GM21737 (cell line): ENCODE results near the gene TMEM123.

Experiments
- ATAC-seq: cut with Tn5 transposase; IDR thresholded peaks from one replicate; pipeline ENCODE4 v1.9.1; 2021; ENCODE audit warnings: mild to moderate bottlenecking, moderate library complexity; ENCODE audit not compliant: unreplicated experiment

The TMEM123 gene

DNA sequence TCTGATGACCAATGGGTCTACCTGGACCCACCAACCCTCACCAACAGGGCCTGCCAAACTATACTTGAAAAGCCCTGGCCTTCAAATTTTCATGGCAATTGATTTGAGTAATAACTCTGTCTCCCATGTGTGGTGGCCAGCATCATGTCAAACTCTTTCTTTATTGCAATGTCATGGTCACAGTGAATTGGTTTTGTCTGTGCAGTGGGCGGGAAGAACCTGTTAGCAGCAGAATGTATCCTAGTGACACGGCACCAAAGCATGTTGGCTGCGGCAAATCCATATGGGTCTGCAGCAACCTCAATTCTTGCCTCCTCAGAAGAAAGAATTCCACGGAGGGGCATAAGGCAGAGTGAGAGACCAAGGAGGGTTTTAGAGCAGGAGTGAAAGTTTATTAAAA, 19.6 kb upstream of the TMEM123 start:
- no peak for ATAC-seq

DNA sequence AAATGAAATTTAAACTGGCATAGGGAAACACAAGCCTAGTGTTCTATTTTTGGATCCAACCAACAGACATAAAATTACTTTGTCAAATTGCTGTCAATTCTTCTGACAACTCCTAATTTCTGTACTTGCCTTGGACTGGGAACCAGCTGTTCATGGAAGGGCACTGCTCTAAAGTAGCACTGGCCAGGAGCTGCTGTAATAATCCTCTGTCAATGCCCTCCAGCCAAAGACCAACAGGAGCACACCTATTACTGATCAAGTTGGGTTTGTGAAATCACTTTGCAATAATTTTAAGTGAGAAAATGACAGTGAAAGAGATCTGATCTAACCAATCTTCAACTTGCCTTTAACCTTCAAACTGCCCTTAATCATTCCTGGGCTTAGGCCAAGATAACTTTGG, 18.9 kb upstream of the TMEM123 start:
- ATAC-seq: no peak

DNA sequence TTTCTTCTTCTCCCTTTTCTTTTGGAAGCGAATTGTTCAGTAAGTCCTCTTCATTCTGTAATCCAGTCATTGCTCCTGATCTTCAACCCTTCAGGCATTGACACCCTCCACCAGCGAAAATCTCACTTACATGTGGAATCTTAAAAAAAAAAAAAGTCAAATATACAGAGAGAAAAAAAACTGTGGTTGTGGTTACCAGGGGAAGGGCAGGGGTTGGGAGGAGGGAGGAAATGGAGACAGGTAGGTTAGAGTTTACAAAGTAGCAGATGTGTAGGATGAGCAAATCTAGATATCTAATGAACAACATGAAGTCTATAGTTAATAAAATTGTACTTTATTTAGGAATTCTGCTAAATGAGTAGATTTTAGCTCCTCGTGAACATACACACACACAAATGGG, 17.7 kb upstream of the TMEM123 start:
- no peak for ATAC-seq

DNA sequence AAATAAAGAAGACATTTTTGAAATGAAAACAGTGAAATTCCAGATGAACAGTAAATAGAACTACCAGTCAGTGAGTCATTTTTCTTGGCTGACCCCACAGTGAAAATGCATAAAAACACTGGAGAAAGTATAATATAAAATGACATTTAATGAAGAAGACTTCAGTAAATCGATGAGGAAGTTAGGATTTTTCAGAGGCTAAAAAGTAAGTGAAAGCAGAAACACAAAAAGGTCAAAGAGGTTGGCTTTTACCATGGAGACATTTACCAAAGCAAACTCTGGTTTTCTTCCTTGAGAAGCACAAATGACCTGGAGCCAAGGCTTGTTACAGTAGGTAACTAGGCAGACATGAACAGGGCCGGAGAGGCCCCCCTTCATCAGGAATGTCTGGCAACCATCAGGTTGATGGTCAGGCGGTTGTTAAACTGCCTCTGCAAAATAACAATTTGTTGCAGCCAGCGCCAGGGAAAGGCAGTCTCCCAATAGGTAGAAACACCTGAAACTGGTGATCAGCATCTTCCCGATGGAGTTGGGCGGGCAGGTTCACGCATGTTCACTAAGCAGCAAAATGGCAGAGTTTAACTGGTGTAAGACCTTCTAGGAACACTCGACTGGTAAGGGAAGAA, 16.7 kb upstream of the TMEM123 start:
- ATAC-seq: no peak

DNA sequence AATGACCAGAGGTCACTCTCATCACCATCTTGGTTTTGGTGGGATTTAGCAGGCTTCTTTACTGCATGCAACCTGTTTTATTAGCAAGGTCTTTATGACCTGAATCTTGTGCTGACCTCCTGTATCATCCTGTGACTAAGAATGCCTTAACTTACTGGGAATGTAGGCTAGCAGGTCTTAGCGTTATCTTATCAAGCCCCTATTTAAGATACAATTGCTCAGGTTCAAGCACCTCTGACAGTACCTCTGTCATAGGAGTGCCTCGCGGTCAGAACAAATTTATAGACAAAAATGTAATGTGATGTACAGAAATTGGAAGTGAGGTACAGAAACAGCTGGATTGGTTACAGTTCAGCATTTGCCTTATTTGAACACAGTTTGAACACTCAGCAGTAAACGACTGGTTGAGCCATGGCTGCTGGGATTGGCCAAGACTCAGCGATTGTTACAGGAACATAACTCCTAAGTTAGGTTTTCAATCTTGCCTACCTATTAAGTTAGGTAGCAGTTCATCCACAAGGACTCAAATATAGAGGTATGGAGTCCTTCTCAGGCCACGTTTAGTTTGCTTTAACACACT, 16.1 kb upstream of the TMEM123 start:
- no peak for ATAC-seq

DNA sequence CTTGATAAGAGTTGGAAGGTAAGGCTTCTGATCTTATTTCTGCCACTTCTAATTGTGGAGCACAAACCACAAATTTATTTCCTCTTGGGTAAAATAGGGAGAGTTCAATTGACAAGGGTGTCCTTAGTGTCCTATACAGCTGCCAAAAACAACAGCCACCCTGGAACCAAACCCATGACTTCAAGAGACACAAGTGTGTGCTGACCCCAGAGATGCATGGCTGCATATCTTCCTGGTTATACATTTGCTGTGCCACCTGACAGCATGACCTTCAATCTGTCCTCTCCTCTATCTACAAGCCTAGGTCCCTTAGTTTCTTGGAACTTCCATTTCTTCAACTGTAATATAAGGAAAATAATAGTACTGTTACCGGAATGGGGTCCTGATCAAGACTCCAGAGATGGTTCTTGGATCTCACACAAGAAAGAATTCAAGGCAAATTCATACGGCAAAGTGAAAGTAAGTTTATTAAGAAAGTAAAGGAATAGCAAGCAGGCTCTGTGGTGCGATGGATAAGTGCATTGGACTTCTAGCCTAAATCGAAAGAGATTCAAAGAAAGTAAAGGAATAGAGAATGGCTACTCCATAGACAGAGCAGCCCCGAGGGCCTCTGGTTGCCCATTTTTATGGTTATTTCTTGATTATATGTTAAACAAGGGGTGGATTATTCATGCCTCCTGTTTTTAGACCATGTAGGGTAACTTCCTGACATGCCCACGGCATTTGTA, 15.5 kb upstream of the TMEM123 start:
- no peak for ATAC-seq

DNA sequence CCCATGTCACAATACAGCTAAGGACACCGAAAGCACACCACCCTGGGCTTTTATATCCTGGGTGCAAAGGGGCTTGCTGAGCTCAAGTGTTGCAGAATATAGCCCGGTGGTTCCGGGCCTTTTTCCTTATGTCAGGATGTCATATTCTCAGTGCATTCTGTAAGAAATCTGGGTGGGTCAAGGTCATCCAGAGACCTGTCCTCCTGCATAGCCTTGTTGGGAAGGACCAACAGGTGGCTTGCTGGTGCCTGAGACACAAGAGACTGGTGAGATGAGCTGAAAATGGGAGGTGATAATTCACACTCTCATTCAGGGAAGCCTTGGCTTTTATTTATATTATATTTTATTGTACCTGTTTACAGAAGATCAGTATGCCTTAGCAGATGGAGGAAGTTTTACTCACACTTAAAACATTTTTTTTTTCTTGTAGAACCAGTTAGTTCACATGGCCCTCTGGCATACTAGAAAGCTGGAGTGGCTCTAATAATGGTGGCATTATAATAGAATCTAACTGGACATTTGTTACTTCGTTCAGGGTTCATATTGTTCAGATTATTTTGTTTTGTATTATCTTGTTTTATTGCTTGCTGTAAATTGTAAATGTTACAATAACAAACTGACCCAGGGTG, 14.6 kb upstream of the TMEM123 start:
- ATAC-seq: no peak

DNA sequence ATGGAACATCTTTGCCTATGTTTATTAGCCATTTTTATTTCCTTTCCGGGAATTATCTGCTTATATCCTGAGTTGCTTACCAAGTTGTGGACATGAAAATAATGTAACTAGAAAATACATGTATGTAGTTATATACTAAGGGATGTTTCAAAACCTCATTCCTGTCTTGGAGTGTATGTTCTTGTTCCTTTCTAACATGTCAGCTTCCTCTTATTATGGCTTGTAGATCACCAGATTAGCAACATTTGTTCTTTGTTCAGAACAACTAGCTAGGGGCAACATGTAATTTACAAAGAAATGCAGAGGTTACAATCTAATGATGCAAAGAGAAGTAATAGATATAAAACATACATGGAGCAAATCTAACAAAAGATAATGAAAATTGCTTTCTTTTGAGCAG, 13.1 kb upstream of the TMEM123 start:
- ATAC-seq: no peak

DNA sequence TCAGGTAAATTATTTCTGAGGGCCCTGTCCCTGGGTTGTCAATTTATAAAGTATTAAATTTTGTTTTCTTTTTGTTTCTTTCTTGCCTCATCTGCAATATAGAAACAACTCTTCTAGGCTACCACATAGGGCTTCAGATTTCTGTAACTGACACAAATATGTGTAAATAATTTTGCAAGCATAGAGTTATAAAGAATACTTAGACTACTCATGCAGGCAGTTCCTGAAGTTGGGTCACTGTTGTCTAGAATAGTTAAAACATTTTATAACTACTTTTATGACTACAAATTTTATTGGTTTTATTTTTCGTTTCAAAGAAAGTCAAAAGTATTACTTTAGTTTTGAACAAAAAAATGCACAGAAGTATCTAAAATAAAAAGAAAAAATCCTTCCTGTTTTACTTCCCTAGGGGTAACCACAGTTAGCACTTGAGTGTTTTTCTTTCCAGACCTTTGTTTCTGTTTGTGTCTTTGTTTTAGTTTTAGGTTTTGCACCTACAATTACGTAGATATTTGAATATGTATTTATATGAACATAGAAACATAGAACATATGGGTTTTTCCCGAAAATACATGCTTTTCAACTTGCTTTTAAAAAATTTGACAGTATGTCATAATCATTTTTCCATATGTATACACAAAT, 12.4 kb upstream of the TMEM123 start:
- no peak for ATAC-seq

DNA sequence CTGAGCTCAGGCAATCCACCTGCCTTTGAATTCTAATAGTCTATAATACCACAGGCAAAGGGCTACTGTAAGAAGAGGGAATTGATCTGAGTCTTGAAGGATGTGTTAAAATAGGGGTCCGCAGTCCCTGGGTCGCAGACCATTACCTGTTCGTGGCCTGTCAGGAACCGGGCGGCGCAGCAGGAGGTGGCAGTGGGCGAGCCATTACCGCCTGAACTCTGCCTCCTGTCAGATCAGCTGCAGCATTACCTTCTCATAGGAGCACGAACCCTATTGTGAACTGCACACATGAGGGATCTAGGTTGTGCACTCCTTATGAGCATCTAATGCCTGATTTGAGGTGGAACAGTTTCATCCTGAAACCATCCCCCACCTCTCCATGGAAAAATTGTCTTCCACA, 11.5 kb upstream of the TMEM123 start:
- no peak for ATAC-seq

DNA sequence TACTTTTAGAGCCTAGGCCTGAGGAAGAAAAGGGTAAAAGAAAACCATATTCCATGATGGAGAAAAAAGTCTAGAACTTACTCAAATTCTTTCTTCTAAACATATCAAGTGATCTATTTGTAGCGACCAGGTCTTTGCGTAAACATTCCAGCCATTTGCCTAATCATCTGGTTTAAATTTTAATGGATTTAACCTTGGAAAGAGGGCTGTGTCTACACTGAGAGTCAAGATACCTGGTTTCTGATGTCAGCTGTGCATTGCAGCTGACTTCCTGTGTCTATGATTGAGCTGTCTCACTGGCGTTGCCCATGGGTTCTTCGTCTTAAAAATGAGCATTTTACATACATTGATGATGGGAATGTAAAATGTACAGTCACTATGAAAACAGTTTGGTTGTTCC, 10.0 kb upstream of the TMEM123 start:
- no peak for ATAC-seq

DNA sequence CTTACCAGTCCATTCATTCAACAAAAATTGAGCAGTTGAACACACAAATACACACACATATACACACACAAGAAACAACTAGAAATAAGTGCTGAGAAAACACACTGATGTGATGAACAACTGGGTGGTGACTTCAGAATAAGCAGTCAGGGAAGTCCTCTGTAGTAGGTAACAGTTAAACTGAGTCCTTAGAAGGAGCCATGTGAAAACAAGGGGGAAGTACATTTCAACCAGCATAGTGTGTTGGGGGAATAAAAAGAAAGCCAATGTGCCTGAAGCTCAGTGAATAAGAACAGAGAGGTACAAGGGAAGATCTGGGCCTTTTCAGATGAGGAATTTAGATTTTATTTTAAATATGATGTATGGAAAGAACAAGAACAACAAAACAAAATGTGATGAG, 6.8 kb upstream of the TMEM123 start:
- no peak for ATAC-seq

DNA sequence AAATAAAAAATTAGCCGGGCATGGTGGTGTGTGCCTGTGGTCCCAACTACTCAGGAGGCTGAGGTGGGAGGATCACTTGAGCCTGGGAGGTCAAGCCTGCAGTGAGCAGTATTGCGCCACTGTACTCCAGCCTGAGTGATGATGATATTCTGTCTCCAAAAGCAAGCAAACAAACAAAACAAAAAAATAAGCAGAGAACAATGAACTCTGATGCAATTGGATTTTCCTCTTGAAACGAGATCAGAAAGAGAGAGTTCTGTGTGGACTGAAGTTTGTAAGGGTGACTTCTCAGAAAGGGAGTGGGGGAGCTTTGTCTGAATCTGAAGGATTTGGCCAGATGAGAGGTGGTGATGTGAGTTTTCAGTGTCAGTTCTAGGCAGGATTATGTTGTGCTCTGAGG, 6.0 kb upstream of the TMEM123 start:
- no peak for ATAC-seq

DNA sequence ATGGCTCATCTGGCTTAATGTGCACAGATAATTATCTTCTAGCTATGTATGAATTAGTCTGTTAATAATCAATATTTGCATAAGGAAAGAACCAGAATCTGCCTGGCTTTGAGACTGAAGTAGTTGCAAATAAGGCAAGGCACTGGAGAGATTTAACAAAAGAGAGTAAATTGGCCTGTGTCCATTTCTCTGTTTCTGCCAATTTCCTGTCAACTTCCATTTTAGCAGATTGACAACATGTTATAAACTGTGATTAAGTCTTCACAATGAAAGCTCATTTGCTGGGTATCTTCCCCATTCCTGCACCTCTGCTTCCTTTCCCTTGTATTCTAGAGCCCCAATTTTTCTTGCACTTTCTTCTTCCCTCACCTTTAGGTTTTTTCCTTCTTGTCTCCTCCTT, 5.3 kb upstream of the TMEM123 start:
- ATAC-seq: no peak

DNA sequence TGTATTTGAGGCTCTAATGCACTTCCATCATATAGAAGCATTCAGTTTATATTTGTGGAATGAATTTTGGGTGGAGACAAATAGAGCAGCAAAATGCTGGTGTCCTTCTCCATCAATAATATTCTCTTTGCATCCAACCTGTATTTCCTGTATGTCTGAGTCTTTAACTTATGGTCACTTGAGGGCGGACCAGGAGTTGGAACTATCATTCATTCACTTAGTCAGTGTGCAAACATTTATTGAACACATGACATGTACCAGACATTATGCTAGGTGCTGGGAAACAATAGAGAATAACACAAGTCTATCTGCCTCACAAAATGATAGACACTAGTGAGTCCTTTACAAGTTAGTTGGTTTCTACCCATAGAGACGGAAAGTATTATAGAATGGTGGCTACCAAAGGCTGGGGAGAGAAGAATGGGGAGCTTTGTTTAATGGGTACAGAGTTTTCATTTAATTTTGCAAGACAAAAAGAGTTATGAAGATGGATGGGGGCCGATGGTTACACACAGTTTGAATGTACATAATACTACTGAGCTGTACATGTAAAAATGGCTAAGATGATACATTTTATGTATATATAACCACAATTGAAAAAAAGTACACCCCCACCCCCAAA, 4.6 kb upstream of the TMEM123 start:
- ATAC-seq: no peak

DNA sequence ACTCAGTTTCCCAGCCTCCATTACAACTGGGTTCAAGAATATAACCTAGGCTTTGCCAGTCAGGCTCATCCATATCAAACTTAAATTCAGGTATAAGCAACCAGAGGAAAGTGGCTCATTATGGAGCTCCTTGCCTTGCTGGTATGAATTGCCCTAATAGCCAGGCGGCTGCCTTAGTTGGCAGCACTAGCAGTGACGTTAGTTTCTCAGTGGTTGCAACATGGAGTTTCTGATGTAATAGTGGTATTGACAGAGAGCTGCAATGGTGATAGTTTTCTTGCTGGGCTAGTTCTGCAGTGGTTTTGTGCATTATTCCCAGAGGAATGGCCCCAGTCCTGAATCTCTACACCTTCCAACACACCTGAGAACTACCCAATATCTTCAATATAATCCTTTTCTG, 3.8 kb upstream of the TMEM123 start:
- ATAC-seq: no peak

DNA sequence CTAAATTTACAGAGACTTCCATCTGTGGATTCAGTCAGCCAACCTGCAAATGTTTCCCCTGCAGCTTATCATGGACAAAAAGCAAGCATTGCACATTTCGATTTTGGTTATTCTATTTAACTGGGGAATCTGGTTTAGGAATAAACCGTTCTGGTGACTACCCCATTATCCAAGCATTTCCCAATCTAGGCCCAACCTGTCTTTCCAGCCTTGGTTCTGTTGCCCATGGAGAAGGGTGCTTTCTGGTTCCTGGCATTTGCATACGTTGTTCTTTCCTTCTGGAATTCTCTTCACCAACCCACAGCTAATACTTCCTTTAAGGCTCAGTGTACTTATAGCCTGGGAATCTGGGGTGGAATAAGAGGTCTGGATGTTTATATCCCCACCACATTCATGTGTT, 1.4 kb upstream of the TMEM123 start:
- no peak for ATAC-seq

DNA sequence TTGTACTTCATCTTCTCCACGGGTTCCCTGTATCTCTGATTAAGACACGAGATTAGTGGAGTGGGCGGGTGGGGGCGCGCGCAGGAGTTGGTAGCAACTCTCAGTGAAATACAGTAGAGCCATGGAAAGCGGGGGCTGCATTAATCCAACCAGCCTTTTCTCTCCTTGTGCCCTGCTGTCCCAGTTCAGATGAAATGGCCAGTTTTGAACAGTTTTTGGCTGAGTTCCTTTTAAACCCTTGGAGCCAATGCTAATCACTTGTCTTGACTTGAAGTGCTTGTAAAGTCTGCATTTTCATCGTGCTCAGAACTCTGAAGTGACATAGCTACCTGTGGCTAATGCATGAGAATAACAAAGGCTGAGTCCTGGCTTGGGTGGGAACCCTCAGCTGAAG, 734 bp upstream of the TMEM123 start:
- ATAC-seq: no peak

DNA sequence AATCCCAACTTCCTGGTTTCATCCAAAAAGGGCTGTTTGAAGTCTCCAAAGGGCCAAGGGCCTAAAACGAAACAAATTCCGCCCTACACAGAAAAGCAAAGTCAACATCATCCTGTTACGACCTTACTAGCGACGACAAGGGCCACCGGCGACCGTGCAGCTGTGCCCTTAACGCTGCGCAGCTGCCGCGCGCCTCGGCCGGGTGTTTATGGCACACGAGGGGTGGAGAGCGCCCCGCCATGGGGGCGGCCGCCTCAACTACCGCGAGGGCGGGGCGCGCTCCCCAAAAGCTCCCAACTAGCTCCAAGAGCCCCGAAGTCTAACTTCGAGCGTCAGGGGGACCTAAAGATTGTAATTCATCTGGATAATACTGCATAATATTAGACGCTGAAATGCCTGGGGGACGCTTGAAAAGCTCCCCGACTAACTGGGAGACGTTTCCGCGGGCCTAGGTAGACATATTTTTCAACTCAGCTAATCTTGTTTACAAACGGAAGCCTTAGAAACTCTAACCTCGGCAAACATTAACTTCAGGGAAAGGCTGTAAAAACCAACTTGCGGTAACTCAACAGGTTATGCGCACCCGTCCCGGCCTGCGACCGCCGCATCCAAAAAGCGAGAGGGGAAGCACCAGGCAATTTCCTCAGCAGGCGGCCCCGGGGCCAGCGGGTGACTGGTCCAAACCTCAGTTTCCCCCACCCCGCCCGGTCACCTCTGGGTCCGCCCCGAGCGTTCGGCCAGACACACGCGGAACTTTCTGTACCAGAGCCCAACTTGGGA, 694 bp downstream of the TMEM123 start:
- ATAC-seq: peak; percentile 58

DNA sequence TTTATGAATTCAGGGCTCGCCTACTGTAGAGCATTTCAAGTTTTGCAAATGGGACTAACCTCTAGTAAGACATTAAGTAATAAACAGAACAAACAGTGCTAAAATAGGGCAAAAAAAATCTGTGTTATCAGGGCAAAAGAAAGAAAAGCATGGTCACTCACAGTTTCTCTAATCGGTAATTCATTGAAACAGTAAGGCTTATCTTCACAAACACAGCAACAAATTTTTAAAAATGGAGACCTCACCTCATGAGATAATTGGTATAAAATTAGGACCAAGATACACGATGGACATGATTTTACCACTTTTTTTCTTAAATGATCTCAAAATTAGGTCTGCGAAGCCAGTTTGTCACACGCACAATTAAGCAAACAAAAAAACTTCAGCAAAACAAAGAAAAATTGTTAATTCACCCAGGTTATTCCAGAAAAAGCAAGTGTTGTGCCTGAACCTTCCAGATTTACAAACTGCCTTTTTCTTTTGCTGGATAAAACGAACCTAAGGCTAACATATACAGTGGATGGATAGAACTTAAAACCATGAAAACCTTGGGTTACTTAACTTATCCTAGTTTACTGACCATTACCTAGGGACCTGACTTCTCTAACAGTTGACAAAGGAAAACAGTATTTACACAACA, 1.4 kb downstream of the TMEM123 start:
- ATAC-seq: no peak
